Naive thymus-derived CD8-positive, alpha-beta T cell (primary cell): ENCODE data around the gene BRD1. TPM values are rescaled to one million over a fixed set of nuclear protein-coding genes. Genes with fewer than 3 reads are reported as not detected.
A peak's percentile ranks its signal among the peaks of the same experiment; 100 is the strongest.

Experiments
- ATAC-seq, 2 donors: fragments of 150-1000 bp; cut with Tn5 transposase in 1 of 2; sonication (Bioruptor Pico), chemical (Tn5 transposase) in 1 of 2; 1 replicate in 1 of 2; 2 replicates in 1 of 2; pipeline ENCODE4 v1.10.0; 2021; ENCODE audit warnings: mild to moderate bottlenecking in 2 of 2, moderate library complexity in 2 of 2
- POLR2A ChIA-PET: fragments of 350-600 bp; sonication (Branson Sonifier 250); formaldehyde crosslinking; loops from one replicate; lab custom pipeline; 2021; ENCODE audit warnings: antibody characterized with exemption; lab: Charles Lee
- DNase-seq, 10 donors: peaks; one replicate each; pipeline versions ENCODE4 v3.0.0 to v3.0.0-alpha.2; 2020 to 2022
- H3K27ac Mint-ChIP-seq, 10 donors: one replicate each; pipeline ENCODE4 v1.8.0; 2020 to 2022; ENCODE audit warnings: mild to moderate bottlenecking in 10 of 10, mixed read lengths in 10 of 10, moderate library complexity in 4 of 10, inconsistent platforms in 1 of 10
- H3K27me3 Mint-ChIP-seq, 5 donors: one replicate each; pipeline ENCODE4 v1.8.0; 2021 to 2022; ENCODE audit warnings: mixed read lengths in 5 of 5
- H3K36me3 Mint-ChIP-seq, 3 donors: one replicate each; pipeline ENCODE4 v1.8.0; 2020 to 2022; ENCODE audit warnings: mixed read lengths in 3 of 3, mild to moderate bottlenecking in 2 of 3, inconsistent platforms in 1 of 3
- H3K4me1 Mint-ChIP-seq, 4 donors: one replicate each; pipeline ENCODE4 v1.8.0; 2021 to 2022; ENCODE audit warnings: mixed read lengths in 4 of 4
- H3K4me3 Mint-ChIP-seq, 10 donors: one replicate each; pipeline ENCODE4 v1.8.0; 2020 to 2022; ENCODE audit warnings: mild to moderate bottlenecking in 10 of 10, mixed read lengths in 10 of 10, moderate library complexity in 6 of 10, inconsistent platforms in 1 of 10
- H3K9me3 Mint-ChIP-seq, 9 donors: one replicate each; pipeline ENCODE4 v1.8.0; 2020 to 2022; ENCODE audit warnings: mixed read lengths in 9 of 9, mild to moderate bottlenecking in 3 of 9, inconsistent platforms in 1 of 9, moderate library complexity in 1 of 9
- polyA plus RNA-seq, 3 donors: library from polyadenylated mRNA; unstranded; fragments of 300-500 nt; fragmentation: Illumina TruSeq; gene quantifications; one replicate each; pipeline ENCODE4 v1.2.3, GENCODE V29; 2021
- total RNA-seq, 8 experiments: library from RNA in 2 of 8; stranded (reverse) in 2 of 8; gene quantifications; one replicate each; pipeline ENCODE4 v1.2.3 and lab custom pipeline; 2021 to 2026

Gene BRD1
- total and polyA plus RNA-seq, 5 experiments from 2014 or later, result 1.9 to 86.8 (median 3.7) TPM

- Mint-ChIP-seq H3K9me3 (no peaks in the 10 kb centered on the region), H3K4me1 (peaks cover 16 to 41% (median 28%) of the 10 kb centered on the region in 4 donors), H3K36me3 (peaks cover 0 to 76% (median 14%) of the 10 kb centered on the region in 3 donors), H3K27me3 (no peaks in the 10 kb centered on the region), H3K4me3 (no peak overlapping the region), H3K27ac (peak overlapping the region in 3 of 10 donors; percentile 15 to 68 (median 63))
- POLR2A ChIA-PET, result no interaction called here
- peak in 1 of 10 donors; percentile 50 for DNase-seq
- ATAC-seq, result no peak
Observed at GRCh38 chr22:49797706-49798105, 30.0 kb downstream of the BRD1 start.

DNA sequence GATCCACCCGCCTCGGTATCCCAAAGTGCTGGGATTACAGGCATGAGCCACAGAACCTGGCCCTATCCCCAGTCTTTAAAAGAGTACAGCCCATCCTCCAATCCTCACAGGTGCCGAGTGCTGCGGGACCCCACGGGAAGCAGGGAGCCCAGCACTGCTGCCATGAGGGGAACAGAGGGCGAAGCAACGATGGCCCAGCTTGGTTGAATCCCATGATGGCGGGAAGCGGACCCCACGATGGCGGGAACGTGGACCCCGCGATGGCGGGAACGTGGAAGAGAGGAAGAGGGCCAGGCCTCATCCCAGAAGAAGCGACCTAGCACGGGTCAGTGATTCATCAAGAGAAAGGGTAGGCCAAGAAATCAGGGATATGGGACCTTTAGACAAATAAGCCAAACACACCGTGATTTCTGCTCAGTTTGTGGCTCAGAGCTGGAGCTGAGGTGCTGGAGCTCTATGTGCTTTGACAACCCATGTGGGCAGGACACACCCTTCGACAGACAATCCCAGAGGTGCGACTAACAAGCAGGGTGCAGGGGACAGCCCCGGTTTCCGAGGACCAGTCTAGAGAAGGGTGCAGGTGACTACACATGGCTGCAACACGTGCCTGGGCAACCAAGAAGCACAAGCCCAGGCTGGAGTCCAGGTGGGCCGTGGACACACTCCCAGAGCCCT lies 30.9 kb downstream of the BRD1 start:
- Mint-ChIP-seq H3K9me3 (no peaks in the 10 kb centered on the region), H3K36me3 (peaks cover 0 to 81% (median 14%) of the 10 kb centered on the region in 3 donors), H3K27ac (peak overlapping the region in 3 of 10 donors; percentile 29 to 68 (median 38)), H3K4me3 (no peak overlapping the region), H3K27me3 (no peaks in the 10 kb centered on the region), H3K4me1 (peaks cover 12 to 40% (median 27%) of the 10 kb centered on the region in 4 donors)
- POLR2A ChIA-PET, result no interaction called here
- DNase-seq (peak in 1 of 10 donors; percentile 32), ATAC-seq (no peak)

GRCh38 chr22:49795521-49795920 lies 32.2 kb downstream of the BRD1 start:
- Mint-ChIP-seq H3K4me1 (peaks cover 15 to 39% (median 28%) of the 10 kb centered on the region in 4 donors), H3K27me3 (no peaks in the 10 kb centered on the region), H3K27ac (peak overlapping the region in 7 of 10 donors; percentile 22 to 85 (median 52)), H3K36me3 (peaks cover 0 to 85% (median 14%) of the 10 kb centered on the region in 3 donors), H3K9me3 (no peaks in the 10 kb centered on the region), H3K4me3 (peak overlapping the region in 2 of 10 donors; percentile 10 to 20)
- DNase-seq, result peak in 1 of 10 donors; percentile 22
- no peak for ATAC-seq
- POLR2A ChIA-PET, result interaction anchor here (0.7 kb wide), 1 partner anchor 13 kb away, joined by 3 read pairs; no protein-coding TSS in a partner anchor

GRCh38 chr22:49793871-49794270 lies 33.8 kb downstream of the BRD1 start:
- no peak for ATAC-seq

DNA sequence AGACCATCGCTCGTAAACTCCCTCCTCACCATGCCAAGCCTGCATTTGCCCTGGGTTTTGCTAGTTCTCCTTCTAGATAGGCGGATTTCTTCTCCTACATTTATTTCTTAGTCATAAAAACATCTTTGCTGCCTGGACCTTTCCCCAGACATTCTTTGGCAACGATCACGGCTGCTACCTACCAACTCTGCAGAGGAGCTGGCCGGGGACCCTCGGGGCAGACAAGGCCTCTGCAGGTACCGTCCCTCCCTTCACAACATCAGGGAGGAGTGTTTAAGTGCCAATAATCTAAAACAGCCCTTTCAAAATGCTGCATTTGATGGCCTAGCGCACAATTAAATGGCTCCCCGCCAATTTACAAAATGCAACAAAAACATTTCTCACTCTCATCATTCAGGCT lies 34.4 kb downstream of the BRD1 start:
- peak overlapping the region in 8 of 10 donors; percentile 3 to 71 (median 34) for H3K27ac Mint-ChIP-seq
- H3K36me3 Mint-ChIP-seq, result peaks cover 0 to 76% (median 11%) of the 10 kb centered on the region in 3 donors
- no peak for ATAC-seq
- H3K27me3 Mint-ChIP-seq, result no peaks in the 10 kb centered on the region
- H3K4me1 Mint-ChIP-seq, result peaks cover 20 to 49% (median 41%) of the 10 kb centered on the region in 4 donors
- no peaks in the 10 kb centered on the region for H3K9me3 Mint-ChIP-seq
- POLR2A ChIA-PET, result no interaction called here
- peak in 1 of 10 donors; percentile 6 for DNase-seq
- H3K4me3 Mint-ChIP-seq, result peak overlapping the region in 1 of 10 donors; percentile 7

More at GRCh38 chr22:49793871-49794270, 33.8 kb downstream of the BRD1 start:
- H3K4me1 Mint-ChIP-seq, result peaks cover 20 to 45% (median 35%) of the 10 kb centered on the region in 4 donors
- H3K9me3 Mint-ChIP-seq, result no peaks in the 10 kb centered on the region
- no peak for DNase-seq
- peaks cover 0 to 81% (median 12%) of the 10 kb centered on the region in 3 donors for H3K36me3 Mint-ChIP-seq
- no peaks in the 10 kb centered on the region for H3K27me3 Mint-ChIP-seq
- POLR2A ChIA-PET, result interaction anchor here (0.8 kb wide), 1 partner anchor 61 kb away, joined by 3 read pairs; no protein-coding TSS in a partner anchor
- H3K27ac Mint-ChIP-seq, result peak overlapping the region in 1 of 10 donors; percentile 53
- no peak overlapping the region for H3K4me3 Mint-ChIP-seq

GRCh38 chr22:49792107-49792506 lies 35.6 kb downstream of the BRD1 start:
- Mint-ChIP-seq H3K27me3 (no peaks in the 10 kb centered on the region), H3K4me3 (no peak overlapping the region), H3K4me1 (peaks cover 27 to 59% (median 49%) of the 10 kb centered on the region in 4 donors), H3K36me3 (peaks cover 0 to 77% (median 12%) of the 10 kb centered on the region in 3 donors), H3K27ac (peak overlapping the region in 4 of 10 donors; percentile 41 to 96 (median 72)), H3K9me3 (no peaks in the 10 kb centered on the region)
- no peak for ATAC-seq
- POLR2A ChIA-PET, result interaction anchor here (1.4 kb wide), 1 partner anchor 35 kb away, joined by 3 read pairs; no protein-coding TSS in a partner anchor
- peak in 1 of 10 donors; percentile 10 for DNase-seq

GRCh38 chr22:49791682-49792081 lies 36.0 kb downstream of the BRD1 start:
- Mint-ChIP-seq H3K27ac (peak overlapping the region in 8 of 10 donors; percentile 18 to 96 (median 76)), H3K9me3 (no peaks in the 10 kb centered on the region), H3K4me3 (peak overlapping the region in 1 of 10 donors; percentile 38), H3K4me1 (peaks cover 27 to 61% (median 50%) of the 10 kb centered on the region in 4 donors), H3K27me3 (no peaks in the 10 kb centered on the region), H3K36me3 (peaks cover 0 to 76% (median 14%) of the 10 kb centered on the region in 3 donors)
- POLR2A ChIA-PET, result interaction anchor here (1.4 kb wide), 1 partner anchor 35 kb away, joined by 3 read pairs; no protein-coding TSS in a partner anchor
- ATAC-seq (no peak), DNase-seq (no peak)

DNA sequence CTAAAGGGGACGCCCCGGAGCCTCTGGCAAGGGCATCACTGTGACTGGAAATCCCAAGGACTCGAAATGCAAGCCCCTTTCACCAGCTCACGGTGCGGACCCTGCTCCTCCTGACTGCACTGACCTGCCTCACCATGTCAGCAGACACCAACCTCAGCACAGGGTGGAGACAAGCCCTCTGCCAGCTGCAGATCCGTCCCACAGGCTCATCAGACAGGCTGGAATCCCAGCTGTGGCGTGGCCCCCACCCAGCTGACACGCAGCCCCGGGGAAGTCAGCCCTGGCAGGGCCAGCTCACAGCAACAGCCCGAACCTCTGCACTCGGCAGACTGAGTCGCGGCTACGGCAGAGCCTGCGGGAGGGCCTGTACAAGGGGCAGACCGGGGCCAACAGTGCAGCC lies 36.8 kb downstream of the BRD1 start:
- no peaks in the 10 kb centered on the region for H3K9me3 Mint-ChIP-seq
- peak in 1 of 10 donors; percentile 58 for DNase-seq
- H3K36me3 Mint-ChIP-seq, result peaks cover 0 to 76% (median 20%) of the 10 kb centered on the region in 3 donors
- no peak for ATAC-seq
- no peaks in the 10 kb centered on the region for H3K27me3 Mint-ChIP-seq
- peak overlapping the region in 9 of 10 donors; percentile 20 to 86 (median 69) for H3K4me3 Mint-ChIP-seq
- POLR2A ChIA-PET, result interaction anchor here (1.0 to 1.6 kb wide), 3 partner anchors 13 to 36 kb away, joined by 3 to 4 read pairs (median 3); no protein-coding TSS in a partner anchor
- peaks cover 27 to 68% (median 50%) of the 10 kb centered on the region in 4 donors for H3K4me1 Mint-ChIP-seq
- peak overlapping the region; percentile 60 to 96 (median 90) for H3K27ac Mint-ChIP-seq

- DNase-seq (peak; percentile 20 to 67 (median 47)), ATAC-seq (peak; percentile 86 to 93)
- Mint-ChIP-seq H3K4me3 (peak overlapping the region; percentile 66 to 86 (median 80)), H3K36me3 (peaks cover 0 to 70% (median 20%) of the 10 kb centered on the region in 3 donors), H3K27ac (peak overlapping the region; percentile 72 to 96 (median 92)), H3K27me3 (no peaks in the 10 kb centered on the region), H3K9me3 (no peaks in the 10 kb centered on the region), H3K4me1 (peaks cover 25 to 63% (median 45%) of the 10 kb centered on the region in 4 donors)
- POLR2A ChIA-PET, result interaction anchor here (0.7 to 2.0 kb wide), 8 partner anchors 11 to 171 kb away, joined by 3 to 14 read pairs (median 4); partner anchors contain the start of genes ALG12, CRELD2 and PIM3
Observed at GRCh38 chr22:49789289-49790141, 38.2 kb downstream of the BRD1 start.

GRCh38 chr22:49788504-49788903 lies 39.2 kb downstream of the BRD1 start:
- Mint-ChIP-seq H3K27me3 (no peaks in the 10 kb centered on the region), H3K27ac (peak overlapping the region; percentile 72 to 96 (median 92))
- ATAC-seq, result peak in 1 of 2 donors; percentile 19

DNA sequence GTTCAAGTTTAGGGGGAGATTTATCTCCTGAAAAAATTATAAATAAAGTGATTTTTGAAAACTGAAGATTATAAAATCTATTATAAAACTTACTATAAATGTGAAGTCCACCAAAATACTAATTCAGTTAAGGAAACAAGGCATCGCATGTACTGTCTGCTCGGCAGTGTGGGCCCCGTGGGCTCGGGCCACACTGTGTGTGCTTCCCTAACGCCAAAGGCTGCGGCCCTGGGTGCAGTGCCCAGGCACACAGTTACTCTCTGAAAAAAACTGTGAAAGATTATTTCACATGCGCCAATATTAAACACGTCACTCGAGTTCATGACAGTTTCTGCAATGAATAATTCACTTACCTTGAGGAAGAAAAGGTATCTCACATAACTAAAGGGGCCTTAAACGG lies 39.8 kb downstream of the BRD1 start:
- ATAC-seq (no peak), DNase-seq (peak in 1 of 10 donors; percentile 11)
- Mint-ChIP-seq H3K9me3 (no peaks in the 10 kb centered on the region), H3K4me3 (peak overlapping the region in 9 of 10 donors; percentile 29 to 86 (median 76)), H3K27me3 (no peaks in the 10 kb centered on the region), H3K36me3 (peaks cover 0 to 64% (median 14%) of the 10 kb centered on the region in 3 donors), H3K4me1 (peaks cover 25 to 66% (median 48%) of the 10 kb centered on the region in 4 donors), H3K27ac (peak overlapping the region; percentile 72 to 95 (median 92))
- POLR2A ChIA-PET, result interaction anchor here (0.7 to 1.0 kb wide), 2 partner anchors 19 to 64 kb away, joined by 3 read pairs; no protein-coding TSS in a partner anchor

More at GRCh38 chr22:49788504-49788903, 39.2 kb downstream of the BRD1 start:
- POLR2A ChIA-PET, result interaction anchor here (1.0 to 1.3 kb wide), 3 partner anchors 38 to 104 kb away, joined by 3 to 14 read pairs (median 7); no protein-coding TSS in a partner anchor
- DNase-seq, result peak in 1 of 10 donors; percentile 43
- Mint-ChIP-seq H3K9me3 (no peaks in the 10 kb centered on the region), H3K4me1 (peaks cover 27 to 66% (median 44%) of the 10 kb centered on the region in 4 donors), H3K4me3 (peak overlapping the region; percentile 15 to 86 (median 80)), H3K36me3 (peaks cover 0 to 65% (median 16%) of the 10 kb centered on the region in 3 donors)
